ENCODE results near the gene ITGB6. TPM values are rescaled to one million over a fixed set of nuclear protein-coding genes. Genes with fewer than 3 reads are reported as not detected.

The ITGB6 gene
- total and polyA plus RNA-seq, 7 donors = 1.8 to 5.1 (median 2.5) TPM; not detected in 4

- intact Hi-C loops (cut with DNase I) = no loop called here
- peak overlapping the region in 3 of 4 donors; percentile 15 to 49 (median 30) for H3K27ac ChIP-seq
- 22 to 63% methylated on average over 12 of the region's 12 CpGs for WGBS, 2 donors
Measured at GRCh38 chr2:160221391-160222276, 21.6 kb upstream of the ITGB6 start.

DNA sequence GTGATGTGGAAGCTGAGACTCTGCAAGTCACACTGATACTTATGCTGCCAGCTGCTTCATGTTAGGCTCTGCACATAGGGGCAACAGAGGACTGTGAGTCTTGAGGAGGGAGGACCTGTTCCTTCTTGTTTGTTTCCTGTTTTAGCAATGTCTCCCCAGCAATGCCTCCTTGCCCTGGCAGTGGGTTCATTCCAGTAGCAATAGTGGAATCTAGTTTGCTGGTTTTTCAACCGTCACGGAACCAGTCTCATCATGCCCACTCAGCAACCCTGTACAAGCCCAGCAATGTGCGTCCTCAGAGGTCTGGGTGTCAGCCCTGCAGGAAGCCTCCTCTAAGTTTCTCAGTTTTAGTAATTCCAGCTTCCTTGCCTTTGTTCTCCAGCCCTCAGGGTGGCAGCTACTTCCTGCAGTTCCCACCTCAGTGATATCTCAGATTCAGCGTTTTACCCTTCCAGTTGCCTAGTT, 20.5 kb upstream of the ITGB6 start:
- WGBS, 2 donors = 70 to 74% methylated on average over 4 of the region's 4 CpGs
- Histone ChIP-seq H3K27me3 (no peaks in the 10 kb centered on the region), H3K36me3 (no peaks in the 10 kb centered on the region), H3K9me3 (no peaks in the 10 kb centered on the region), H3K4me1 (peaks cover 0 to 18% (median 8%) of the 10 kb centered on the region in 4 donors), H3K4me3 (no peak overlapping the region), H3K27ac (no peak overlapping the region)
- DNase-seq = no peak
- intact Hi-C loops (cut with DNase I) = no loop called here
- TF ChIP-seq POLR2AphosphoS5 (IDR thresholded peaks at IDR 0.05) (no peak), POLR2A (IDR thresholded peaks at IDR 0.05) (no peak), EP300 (IDR thresholded peaks at IDR 0.05) (no peak)
- TF ChIP-seq, protein P1, sequence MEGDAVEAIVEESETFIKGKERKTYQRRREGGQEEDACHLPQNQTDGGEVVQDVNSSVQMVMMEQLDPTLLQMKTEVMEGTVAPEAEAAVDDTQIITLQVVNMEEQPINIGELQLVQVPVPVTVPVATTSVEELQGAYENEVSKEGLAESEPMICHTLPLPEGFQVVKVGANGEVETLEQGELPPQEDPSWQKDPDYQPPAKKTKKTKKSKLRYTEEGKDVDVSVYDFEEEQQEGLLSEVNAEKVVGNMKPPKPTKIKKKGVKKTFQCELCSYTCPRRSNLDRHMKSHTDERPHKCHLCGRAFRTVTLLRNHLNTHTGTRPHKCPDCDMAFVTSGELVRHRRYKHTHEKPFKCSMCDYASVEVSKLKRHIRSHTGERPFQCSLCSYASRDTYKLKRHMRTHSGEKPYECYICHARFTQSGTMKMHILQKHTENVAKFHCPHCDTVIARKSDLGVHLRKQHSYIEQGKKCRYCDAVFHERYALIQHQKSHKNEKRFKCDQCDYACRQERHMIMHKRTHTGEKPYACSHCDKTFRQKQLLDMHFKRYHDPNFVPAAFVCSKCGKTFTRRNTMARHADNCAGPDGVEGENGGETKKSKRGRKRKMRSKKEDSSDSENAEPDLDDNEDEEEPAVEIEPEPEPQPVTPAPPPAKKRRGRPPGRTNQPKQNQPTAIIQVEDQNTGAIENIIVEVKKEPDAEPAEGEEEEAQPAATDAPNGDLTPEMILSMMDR (IDR thresholded peaks at IDR 0.05) = no peak

More at GRCh38 chr2:160221391-160222276, 21.6 kb upstream of the ITGB6 start:
- Histone ChIP-seq H3K36me3 (no peaks in the 10 kb centered on the region), H3K4me3 (no peak overlapping the region), H3K4me1 (peaks cover 0 to 18% (median 8%) of the 10 kb centered on the region in 4 donors), H3K27me3 (no peaks in the 10 kb centered on the region), H3K9me3 (no peaks in the 10 kb centered on the region)
- DNase-seq = peak; percentile 69
- TF ChIP-seq, protein P1 (IDR thresholded peaks at IDR 0.05) = no peak
- no peak for TF ChIP-seq EP300 (IDR thresholded peaks at IDR 0.05)
- no peak for TF ChIP-seq POLR2A (IDR thresholded peaks at IDR 0.05)
- no peak for TF ChIP-seq POLR2AphosphoS5 (IDR thresholded peaks at IDR 0.05)

GRCh38 chr2:160220026-160220425, 20.0 kb upstream of the ITGB6 start:
- TF ChIP-seq, protein P1 (IDR thresholded peaks at IDR 0.05) = no peak
- TF ChIP-seq EP300 (IDR thresholded peaks at IDR 0.05) (no peak), POLR2A (IDR thresholded peaks at IDR 0.05) (no peak), POLR2AphosphoS5 (IDR thresholded peaks at IDR 0.05) (no peak)
- no peaks in the 10 kb centered on the region for H3K9me3 ChIP-seq
- DNase-seq = no peak
- no peak overlapping the region for H3K27ac ChIP-seq
- no peaks in the 10 kb centered on the region for H3K27me3 ChIP-seq
- intact Hi-C loops (cut with DNase I) = no loop called here
- H3K36me3 ChIP-seq = no peaks in the 10 kb centered on the region
- H3K4me1 ChIP-seq = peaks cover 0 to 20% (median 8%) of the 10 kb centered on the region in 4 donors
- H3K4me3 ChIP-seq = no peak overlapping the region
- 77 to 81% methylated on average over 2 of the region's 2 CpGs for WGBS, 2 donors

GRCh38 chr2:160214461-160215445, 14.7 kb upstream of the ITGB6 start:
- TF ChIP-seq POLR2AphosphoS5 (IDR thresholded peaks at IDR 0.05) (no peak), EP300 (IDR thresholded peaks at IDR 0.05) (no peak), POLR2A (IDR thresholded peaks at IDR 0.05) (no peak)
- TF ChIP-seq, protein P1 (IDR thresholded peaks at IDR 0.05) = no peak
- WGBS, 2 donors = 64 to 70% methylated on average over 7 of the region's 7 CpGs

More at GRCh38 chr2:160214461-160215445, 14.7 kb upstream of the ITGB6 start:
- Histone ChIP-seq H3K27me3 (no peaks in the 10 kb centered on the region), H3K36me3 (no peaks in the 10 kb centered on the region), H3K4me3 (no peak overlapping the region), H3K9me3 (no peaks in the 10 kb centered on the region), H3K27ac (peak overlapping the region in 1 of 4 donors; percentile 16), H3K4me1 (peaks cover 0 to 14% (median 9%) of the 10 kb centered on the region in 4 donors)
- intact Hi-C loops (cut with DNase I) = no loop called here
- no peak for DNase-seq

Measured in sigmoid colon (tissue), 7 donors.